ENCODE measurements around the gene ADARB1.

ADARB1 gene

DNA sequence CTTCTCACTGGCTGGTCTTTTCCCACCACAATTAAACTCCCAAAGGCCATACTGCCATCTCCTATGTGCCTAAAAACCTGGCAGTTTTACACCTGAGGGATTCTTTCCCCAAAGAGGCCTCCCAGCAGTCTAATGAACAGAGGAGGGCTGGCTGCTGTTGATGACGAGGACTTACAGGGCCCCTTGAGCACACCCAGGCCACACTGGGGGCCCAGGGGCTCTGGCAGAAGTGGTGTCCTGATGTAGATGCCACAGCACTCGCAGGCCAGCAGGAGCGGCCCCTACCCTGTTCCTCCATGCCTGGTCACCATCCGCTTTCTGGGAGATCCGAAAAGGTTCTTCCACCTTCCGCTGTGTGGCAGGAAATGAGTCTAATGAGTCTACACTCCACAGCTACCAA is 189.2 kb downstream of the ADARB1 start:
- Histone ChIP-seq H3K4me3 (no peak overlapping the region), H3K27ac (no peak overlapping the region)

- Histone ChIP-seq H3K4me3 (no peak overlapping the region), H3K27ac (no peak overlapping the region)
Measured at GRCh38 chr21:45264146-45264911, 189.9 kb downstream of the ADARB1 start.

- H3K27ac ChIP-seq: no peak overlapping the region
- H3K4me3 ChIP-seq: no peak overlapping the region
Measured at GRCh38 chr21:45264912-45265515, 190.6 kb downstream of the ADARB1 start.

- H3K27ac ChIP-seq: peak overlapping the region in 4 of 21 experiments; percentile 10 to 64 (median 36)
Measured at GRCh38 chr21:45265721-45266517, 191.5 kb downstream of the ADARB1 start.

GRCh38 chr21:45266518-45267389 is 192.4 kb downstream of the ADARB1 start:
- Histone ChIP-seq H3K4me3 (no peak overlapping the region), H3K27ac (peak overlapping the region in 4 of 21 experiments; percentile 10 to 64 (median 36))

More at GRCh38 chr21:45265721-45266517, 191.5 kb downstream of the ADARB1 start:
- no peak overlapping the region for H3K4me3 ChIP-seq

DNA sequence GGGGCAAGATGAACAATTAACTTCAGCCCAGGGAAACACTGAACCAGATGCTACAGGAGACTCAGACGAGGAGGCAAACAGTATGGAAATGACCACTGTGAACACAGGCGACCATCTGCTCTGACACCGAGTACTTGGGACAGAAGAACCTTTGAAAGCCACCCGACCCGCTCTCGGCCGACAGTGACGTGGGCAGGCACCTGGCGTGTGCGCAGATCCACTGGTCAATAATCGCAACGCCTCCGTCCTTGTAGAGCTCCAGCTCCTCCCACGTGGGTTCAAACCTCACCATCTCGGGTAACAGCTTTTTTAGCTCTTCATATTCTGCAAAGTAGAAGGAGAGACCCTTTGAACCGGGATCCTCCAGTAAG is 193.0 kb downstream of the ADARB1 start:
- no peak overlapping the region for H3K4me3 ChIP-seq
- peak overlapping the region in 2 of 21 experiments; percentile 61 to 64 for H3K27ac ChIP-seq

- H3K4me3 ChIP-seq: no peak overlapping the region
Measured at GRCh38 chr21:45269861-45270260, 195.5 kb downstream of the ADARB1 start.

DNA sequence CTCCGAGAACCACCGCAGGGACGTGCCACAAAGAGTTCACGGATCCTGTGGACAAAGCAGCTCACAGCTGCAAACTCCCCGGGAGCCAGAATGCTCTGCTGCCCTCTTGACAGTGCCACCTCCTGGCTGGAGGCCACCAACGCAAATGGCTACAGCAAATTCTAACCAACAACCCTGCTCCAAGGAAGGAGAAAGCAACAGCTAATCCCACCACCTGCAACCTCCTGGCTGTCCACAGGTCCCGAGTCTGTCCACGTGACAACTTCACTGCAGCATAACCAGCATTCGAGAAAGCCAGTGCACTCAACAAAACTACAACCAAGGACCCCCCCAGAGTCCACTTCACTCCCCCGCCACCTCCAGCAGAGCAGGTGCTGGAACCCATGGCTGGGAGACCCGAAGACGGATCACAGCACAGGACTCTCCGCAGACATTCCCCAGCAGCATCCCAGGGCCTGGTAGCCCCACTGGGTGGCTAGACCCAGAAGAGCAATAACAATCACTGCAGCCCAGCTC is 196.0 kb downstream of the ADARB1 start:
- H3K4me3 ChIP-seq: no peak overlapping the region

More at GRCh38 chr21:45269861-45270260, 195.5 kb downstream of the ADARB1 start:
- H3K27ac ChIP-seq: no peak overlapping the region

More for the DNA sequence above, 196.0 kb downstream of the ADARB1 start:
- no peak overlapping the region for H3K27ac ChIP-seq
